H1 (cell line): ENCODE measurements around the gene ALOX5AP.

ENCODE experiments used
- ASH2L ChIP-seq: fragments of 200-600, 300-600 bp; sonication (generic); IDR thresholded peaks from one replicate; pipeline ENCODE4 v1.7.1; 2017; ENCODE audit warnings: low read length
- CTCF ChIP-seq, 3 experiments: IDR thresholded peaks; 1 replicate in 2 of 3; 2 replicates in 1 of 3; pipeline versions ENCODE4 v1.5.1 to v1.6.1; 2011; ENCODE audit warnings: low read length in 3 of 3, mild to moderate bottlenecking in 3 of 3, inconsistent platforms in 2 of 3, low read depth in 1 of 3, moderate library complexity in 1 of 3; ENCODE audit not compliant: insufficient read depth in 1 of 3; ENCODE audit errors: control extremely low read depth in 1 of 3
- MAX ChIP-seq: IDR thresholded peaks from 2 replicates; pipeline ENCODE4 v1.6.1; 2012; ENCODE audit warnings: inconsistent platforms
- POLR2A ChIP-seq, 2 experiments: IDR thresholded peaks; 1 replicate in 1 of 2; 2 replicates in 1 of 2; pipeline ENCODE4 v1.6.1; 2011; ENCODE audit warnings: low read depth in 2 of 2, low read length in 2 of 2, mild to moderate bottlenecking in 2 of 2; ENCODE audit errors: control extremely low read depth in 1 of 2
- SP2 ChIP-seq: IDR thresholded peaks from 2 replicates; pipeline ENCODE4 v1.6.1; 2012; ENCODE audit warnings: mild to moderate bottlenecking, low read length, inconsistent platforms
- TAF7 ChIP-seq: optimal IDR thresholded peaks from 2 replicates; pipeline ENCODE3; 2011; ENCODE audit warnings: low read depth, mild to moderate bottlenecking, inconsistent platforms, low read length, moderate library complexity, borderline replicate concordance
- TCF12 ChIP-seq: IDR thresholded peaks from 2 replicates; pipeline ENCODE4 v1.6.1; 2011; ENCODE audit warnings: low read depth, mild to moderate bottlenecking, low read length
- YY1 ChIP-seq: IDR thresholded peaks from 2 replicates; pipeline ENCODE4 v1.6.1; 2011; ENCODE audit warnings: low read depth, mild to moderate bottlenecking, low read length

GRCh38 chr13:30803749-30804148, 68.4 kb downstream of the ALOX5AP start:
- TF ChIP-seq TAF7: no peak
- no peak for TF ChIP-seq SP2
- TF ChIP-seq TCF12: no peak
- no peak for TF ChIP-seq CTCF (IDR thresholded peaks at IDR 0.05; ENCODE audit: control extremely low read depth in 1 of 3, insufficient read depth in 1 of 3, low read depth in 1 of 3, low read length in 3 of 3)
- no peak for TF ChIP-seq YY1
- no peak for TF ChIP-seq MAX
- TF ChIP-seq ASH2L: no peak
- no peak for TF ChIP-seq POLR2A (IDR thresholded peaks at IDR 0.05; ENCODE audit: control extremely low read depth in 1 of 2, low read depth in 2 of 2, low read length in 2 of 2)
